Effector memory CD4-positive, alpha-beta T cell (primary cell): ENCODE measurements around the gene KRTAP9-8.

ENCODE experiments used
- DNase-seq, 3 donors: peaks; one replicate each; pipeline ENCODE4 v3.0.0-alpha.2; 2020
- H3K27ac ChIP-seq: 2 replicates; pipeline ENCODE4 v1.7.0; 2013; ENCODE audit warnings: mild to moderate bottlenecking, low read length, moderate library complexity; ENCODE audit not compliant: insufficient read depth, poor library complexity, severe bottlenecking
- H3K27me3 ChIP-seq: replicated peaks from 2 replicates; pipeline ENCODE4 v1.7.0; 2013; ENCODE audit warnings: mild to moderate bottlenecking, low read length; ENCODE audit not compliant: insufficient read depth, control insufficient read depth, poor library complexity, severe bottlenecking
- H3K36me3 ChIP-seq: 2 replicates; pipeline ENCODE4 v1.7.0; 2013; ENCODE audit warnings: mild to moderate bottlenecking, low read length, moderate library complexity; ENCODE audit not compliant: control insufficient read depth, insufficient read depth
- H3K4me1 ChIP-seq: 2 replicates; pipeline ENCODE4 v1.7.0; 2013; ENCODE audit warnings: low read length, mild to moderate bottlenecking; ENCODE audit not compliant: control insufficient read depth, insufficient read depth, poor library complexity, severe bottlenecking
- H3K4me3 ChIP-seq: 2 replicates; pipeline ENCODE4 v1.7.0; 2013; ENCODE audit warnings: low read length, low read depth, mild to moderate bottlenecking; ENCODE audit not compliant: insufficient read depth, poor library complexity, severe bottlenecking
- H3K9me3 ChIP-seq: 2 replicates; pipeline ENCODE4 v1.7.0; 2013; ENCODE audit warnings: mild to moderate bottlenecking, low read length, moderate library complexity; ENCODE audit not compliant: control insufficient read depth

KRTAP9-8 gene

GRCh38 chr17:41278176-41278955, 40.6 kb downstream of the KRTAP9-8 start:
- Histone ChIP-seq H3K9me3 (no peaks in the 10 kb centered on the region), H3K36me3 (no peaks in the 10 kb centered on the region), H3K27me3 (no peaks in the 10 kb centered on the region), H3K27ac (no peak overlapping the region), H3K4me3 (no peak overlapping the region), H3K4me1 (no peaks in the 10 kb centered on the region)
- no peak for DNase-seq

GRCh38 chr17:41284043-41284442, 46.2 kb downstream of the KRTAP9-8 start:
- H3K4me3 ChIP-seq = no peak overlapping the region
- no peak for DNase-seq
- no peaks in the 10 kb centered on the region for H3K27me3 ChIP-seq
- H3K4me1 ChIP-seq = peaks cover 6% of the 10 kb centered on the region
- no peaks in the 10 kb centered on the region for H3K36me3 ChIP-seq
- no peak overlapping the region for H3K27ac ChIP-seq
- H3K9me3 ChIP-seq = no peaks in the 10 kb centered on the region

GRCh38 chr17:41284546-41284945, 46.7 kb downstream of the KRTAP9-8 start:
- no peak overlapping the region for H3K27ac ChIP-seq
- no peak for DNase-seq

GRCh38 chr17:41287050-41287449, 49.3 kb downstream of the KRTAP9-8 start:
- no peaks in the 10 kb centered on the region for H3K36me3 ChIP-seq
- no peak overlapping the region for H3K4me3 ChIP-seq
- no peaks in the 10 kb centered on the region for H3K9me3 ChIP-seq
- H3K27me3 ChIP-seq = no peaks in the 10 kb centered on the region
- peaks cover 6% of the 10 kb centered on the region for H3K4me1 ChIP-seq
- DNase-seq = no peak
- no peak overlapping the region for H3K27ac ChIP-seq

More at GRCh38 chr17:41284546-41284945, 46.7 kb downstream of the KRTAP9-8 start:
- H3K27me3 ChIP-seq = no peaks in the 10 kb centered on the region
- no peaks in the 10 kb centered on the region for H3K9me3 ChIP-seq
- peaks cover 6% of the 10 kb centered on the region for H3K4me1 ChIP-seq
- H3K4me3 ChIP-seq = no peak overlapping the region
- no peaks in the 10 kb centered on the region for H3K36me3 ChIP-seq
